HG03442 (cell line): ENCODE data around the gene CRYGN.

Source experiments
- ATAC-seq: cut with Tn5 transposase; IDR thresholded peaks from one replicate; pipeline ENCODE4 v1.9.1; 2021; ENCODE audit warnings: mild to moderate bottlenecking, moderate library complexity; ENCODE audit not compliant: unreplicated experiment

Gene CRYGN

DNA sequence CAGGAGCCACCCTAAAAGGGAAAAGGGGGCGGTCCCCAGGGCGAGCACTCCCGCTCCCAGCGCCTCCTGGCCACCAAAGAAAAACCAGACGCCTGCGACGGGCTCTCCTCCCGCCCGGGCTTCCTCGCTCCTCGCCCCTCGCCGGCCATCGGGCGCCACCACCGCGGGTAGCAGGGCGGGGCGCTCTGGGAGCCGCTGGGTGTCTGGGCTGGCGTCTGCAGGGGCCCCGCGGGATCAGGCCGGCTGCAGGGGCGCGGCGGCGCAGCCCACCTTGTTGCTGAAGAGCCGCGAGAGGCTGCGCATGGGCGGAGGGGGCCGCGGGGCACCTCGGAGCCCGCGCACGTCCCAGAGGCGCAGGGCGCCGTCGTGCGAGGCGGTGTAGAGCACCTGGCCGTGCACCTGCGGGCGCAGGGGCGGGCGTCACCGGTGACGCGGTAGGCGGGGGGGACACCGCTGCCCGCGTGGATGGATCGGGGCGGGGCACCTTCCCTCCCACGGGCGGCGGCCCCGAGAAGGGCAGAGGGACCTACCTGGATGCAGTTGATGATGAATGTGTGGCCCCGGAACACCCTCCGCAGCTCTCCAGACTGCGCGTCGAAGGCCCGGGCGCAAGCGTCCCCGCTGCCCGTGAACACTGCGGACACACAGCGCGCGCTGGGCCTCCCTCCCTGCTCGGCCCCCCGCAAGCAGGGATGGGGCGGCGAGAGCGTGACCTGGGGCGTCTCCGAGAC lies 58.4 kb downstream of the CRYGN start:
- no peak for ATAC-seq

GRCh38 chr7:151381098-151381347 lies 58.9 kb downstream of the CRYGN start:
- ATAC-seq: no peak

DNA sequence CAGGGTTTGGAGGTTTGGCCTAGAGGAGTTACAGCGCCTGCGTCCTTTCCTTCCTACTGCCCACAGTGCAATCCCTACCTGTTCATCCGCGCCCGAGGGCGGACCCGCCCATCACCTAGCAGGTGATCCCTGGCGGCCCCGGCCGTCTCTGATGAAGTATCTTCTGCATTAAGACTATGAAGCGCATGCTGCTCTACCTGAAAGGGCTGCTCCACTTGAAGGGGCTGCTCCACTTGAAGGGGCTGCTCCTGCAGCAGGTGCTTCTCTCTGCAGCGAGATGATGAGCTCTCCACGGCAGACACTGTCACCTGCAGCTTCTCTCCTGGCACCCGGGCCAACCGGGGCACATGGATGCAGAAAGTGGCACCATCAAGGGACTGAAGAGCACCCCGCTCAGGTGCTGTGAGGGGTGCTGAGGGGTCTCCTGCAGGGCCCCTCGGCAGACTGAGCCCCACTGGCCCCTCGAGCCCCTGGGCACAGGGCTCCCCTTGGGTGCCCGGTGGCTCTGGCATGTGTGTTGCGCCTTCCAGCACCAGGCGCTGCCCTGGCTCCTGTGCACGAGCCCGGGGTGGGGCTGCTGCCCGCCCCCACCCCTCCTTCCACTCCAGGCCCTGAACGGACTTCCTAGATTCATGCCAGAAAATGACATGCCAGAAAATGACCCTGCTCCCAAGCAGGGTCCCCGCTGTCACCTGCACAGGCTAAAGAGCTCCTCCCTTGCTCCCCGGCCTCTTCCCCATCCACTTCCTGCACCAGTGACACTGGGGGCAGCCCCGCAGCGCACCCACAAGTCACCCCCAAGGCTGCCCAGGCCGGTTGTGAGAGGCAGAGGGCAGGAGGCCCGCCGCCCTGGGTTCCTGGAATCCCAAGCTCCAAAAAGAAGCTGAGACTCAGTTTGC lies 59.5 kb downstream of the CRYGN start:
- no peak for ATAC-seq

GRCh38 chr7:151379534-151380198 lies 60.3 kb downstream of the CRYGN start:
- no peak for ATAC-seq

DNA sequence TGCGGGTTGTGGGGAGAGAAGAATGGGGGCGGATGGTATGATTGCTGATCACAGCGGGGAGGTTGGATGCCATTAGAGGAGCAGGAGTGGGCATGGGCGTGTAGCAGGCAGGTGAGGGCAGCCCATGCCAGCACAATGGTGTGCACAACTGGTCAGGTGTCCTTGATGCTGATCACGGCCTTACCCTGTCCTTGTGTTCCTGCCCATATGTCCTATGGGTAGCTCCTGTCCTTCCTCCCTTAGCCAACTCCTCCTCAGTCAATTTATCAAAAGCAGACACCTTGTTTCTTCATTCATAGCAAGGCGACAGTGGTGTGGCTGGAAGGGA lies 60.8 kb downstream of the CRYGN start:
- ATAC-seq: no peak
